ENCODE measurements around the gene BCL11A. TPM values are rescaled to one million over a fixed set of nuclear protein-coding genes. Genes with fewer than 3 reads are reported as not detected.

Gene BCL11A
- total RNA-seq, 1 experiment from 2014 or later: 0.13 TPM

GRCh38 chr2:60470340-60470739, 83.1 kb downstream of the BCL11A start:
- Histone ChIP-seq H3K27ac (no peak overlapping the region), H3K36me3 (no peaks in the 10 kb centered on the region), H3K9me3 (replicated peaks) (no peaks in the 10 kb centered on the region), H3K4me1 (replicated peaks) (no peaks in the 10 kb centered on the region), H3K4me3 (no peak overlapping the region), H3K27me3 (replicated peaks) (no peaks in the 10 kb centered on the region)
- no peak for DNase-seq (ENCODE audit: low read depth in 1 of 2, low spot score in 2 of 2)

- no peak for DNase-seq (ENCODE audit: low read depth in 1 of 2, low spot score in 2 of 2)
- no peak overlapping the region for H3K4me3 ChIP-seq
Observed at GRCh38 chr2:60469536-60470317, 83.7 kb downstream of the BCL11A start.

GRCh38 chr2:60468382-60469085, 84.9 kb downstream of the BCL11A start:
- H3K9me3 ChIP-seq (replicated peaks): no peaks in the 10 kb centered on the region
- H3K4me3 ChIP-seq: no peak overlapping the region
- no peaks in the 10 kb centered on the region; the same call in 1 of the 2 replicates for H3K27me3 ChIP-seq (replicated peaks)
- DNase-seq (ENCODE audit: low read depth in 1 of 2, low spot score in 2 of 2): no peak
- no peaks in the 10 kb centered on the region for H3K36me3 ChIP-seq
- no peaks in the 10 kb centered on the region for H3K4me1 ChIP-seq (replicated peaks)
- H3K27ac ChIP-seq: no peak overlapping the region

More at GRCh38 chr2:60469536-60470317, 83.7 kb downstream of the BCL11A start:
- no peaks in the 10 kb centered on the region; the same call in 1 of the 2 replicates for H3K27me3 ChIP-seq (replicated peaks)
- H3K9me3 ChIP-seq (replicated peaks): no peaks in the 10 kb centered on the region
- no peaks in the 10 kb centered on the region for H3K4me1 ChIP-seq (replicated peaks)
- H3K36me3 ChIP-seq: no peaks in the 10 kb centered on the region
- no peak overlapping the region for H3K27ac ChIP-seq

GRCh38 chr2:60466161-60466702, 87.2 kb downstream of the BCL11A start:
- Histone ChIP-seq H3K36me3 (no peaks in the 10 kb centered on the region), H3K4me1 (replicated peaks) (no peaks in the 10 kb centered on the region), H3K27me3 (replicated peaks) (no peaks in the 10 kb centered on the region; the same call in 1 of the 2 replicates), H3K4me3 (no peak overlapping the region), H3K27ac (no peak overlapping the region), H3K9me3 (replicated peaks) (no peaks in the 10 kb centered on the region)
- DNase-seq (ENCODE audit: low read depth in 1 of 2, low spot score in 2 of 2): no peak

- Histone ChIP-seq H3K9me3 (replicated peaks) (no peaks in the 10 kb centered on the region), H3K4me3 (no peak overlapping the region), H3K36me3 (no peaks in the 10 kb centered on the region), H3K27ac (no peak overlapping the region), H3K4me1 (replicated peaks) (no peaks in the 10 kb centered on the region), H3K27me3 (replicated peaks) (no peaks in the 10 kb centered on the region; the same call in 1 of the 2 replicates)
- DNase-seq (ENCODE audit: low read depth in 1 of 2, low spot score in 2 of 2): no peak
Observed at GRCh38 chr2:60465736-60466135, 87.7 kb downstream of the BCL11A start.

- Histone ChIP-seq H3K27ac (no peak overlapping the region), H3K27me3 (replicated peaks) (no peaks in the 10 kb centered on the region; the same call in 1 of the 2 replicates), H3K4me3 (no peak overlapping the region), H3K36me3 (no peaks in the 10 kb centered on the region), H3K4me1 (replicated peaks) (no peaks in the 10 kb centered on the region), H3K9me3 (replicated peaks) (no peaks in the 10 kb centered on the region)
- no peak for DNase-seq (ENCODE audit: low read depth in 1 of 2, low spot score in 2 of 2)
Observed at GRCh38 chr2:60463249-60463648, 90.2 kb downstream of the BCL11A start.

GRCh38 chr2:60461421-60462108, 91.9 kb downstream of the BCL11A start:
- H3K9me3 ChIP-seq (replicated peaks): no peaks in the 10 kb centered on the region
- H3K27ac ChIP-seq: no peak overlapping the region
- H3K27me3 ChIP-seq (replicated peaks): no peaks in the 10 kb centered on the region; the same call in 1 of the 2 replicates
- H3K4me3 ChIP-seq: no peak overlapping the region
- no peak for DNase-seq (ENCODE audit: low read depth in 1 of 2, low spot score in 2 of 2)
- no peaks in the 10 kb centered on the region for H3K4me1 ChIP-seq (replicated peaks)
- no peaks in the 10 kb centered on the region for H3K36me3 ChIP-seq

- Histone ChIP-seq H3K4me3 (no peak overlapping the region), H3K4me1 (replicated peaks) (no peaks in the 10 kb centered on the region), H3K36me3 (no peaks in the 10 kb centered on the region), H3K27ac (no peak overlapping the region), H3K27me3 (replicated peaks) (no peaks in the 10 kb centered on the region; the same call in 1 of the 2 replicates), H3K9me3 (replicated peaks) (no peaks in the 10 kb centered on the region)
- no peak for DNase-seq (ENCODE audit: low read depth in 1 of 2, low spot score in 2 of 2)
Observed at GRCh38 chr2:60460577-60461420, 92.7 kb downstream of the BCL11A start.

- DNase-seq (ENCODE audit: low read depth in 1 of 2, low spot score in 2 of 2): no peak
- Histone ChIP-seq H3K36me3 (no peaks in the 10 kb centered on the region), H3K4me3 (no peak overlapping the region), H3K27me3 (replicated peaks) (no peaks in the 10 kb centered on the region; the same call in 1 of the 2 replicates), H3K27ac (no peak overlapping the region), H3K9me3 (replicated peaks) (no peaks in the 10 kb centered on the region), H3K4me1 (replicated peaks) (no peaks in the 10 kb centered on the region)
Observed at GRCh38 chr2:60459851-60460250, 93.6 kb downstream of the BCL11A start.

GRCh38 chr2:60456115-60456770, 97.2 kb downstream of the BCL11A start:
- no peaks in the 10 kb centered on the region for H3K4me1 ChIP-seq (replicated peaks)
- H3K27ac ChIP-seq: no peak overlapping the region
- no peak overlapping the region for H3K4me3 ChIP-seq
- H3K36me3 ChIP-seq: no peaks in the 10 kb centered on the region
- H3K9me3 ChIP-seq (replicated peaks): no peaks in the 10 kb centered on the region; the same call in 1 of the 2 replicates
- DNase-seq (ENCODE audit: low read depth in 1 of 2, low spot score in 2 of 2): no peak
- H3K27me3 ChIP-seq (replicated peaks): no peaks in the 10 kb centered on the region; the same call in 1 of the 2 replicates

- Histone ChIP-seq H3K4me1 (replicated peaks) (no peaks in the 10 kb centered on the region), H3K27me3 (replicated peaks) (no peaks in the 10 kb centered on the region; the same call in none of the 2 replicates), H3K36me3 (no peaks in the 10 kb centered on the region), H3K27ac (no peak overlapping the region), H3K4me3 (no peak overlapping the region), H3K9me3 (replicated peaks) (no peaks in the 10 kb centered on the region; the same call in 1 of the 2 replicates)
- no peak for DNase-seq (ENCODE audit: low read depth in 1 of 2, low spot score in 2 of 2)
Observed at GRCh38 chr2:60453872-60454271, 99.6 kb downstream of the BCL11A start.

GRCh38 chr2:60453301-60453700, 100.2 kb downstream of the BCL11A start:
- no peaks in the 10 kb centered on the region for H3K4me1 ChIP-seq (replicated peaks)
- no peak for DNase-seq (ENCODE audit: low read depth in 1 of 2, low spot score in 2 of 2)
- H3K4me3 ChIP-seq: no peak overlapping the region
- H3K27ac ChIP-seq: no peak overlapping the region
- no peaks in the 10 kb centered on the region for H3K36me3 ChIP-seq
- H3K27me3 ChIP-seq (replicated peaks): no peaks in the 10 kb centered on the region; the same call in none of the 2 replicates
- no peaks in the 10 kb centered on the region; the same call in 1 of the 2 replicates for H3K9me3 ChIP-seq (replicated peaks)
